NCI-H146 (cell line): ENCODE data around the gene SAP30BP.

Experiments
- DNase-seq: peaks from one replicate; lab custom pipeline; 2025; lab: John Stamatoyannopoulos, UW

Gene SAP30BP

DNA sequence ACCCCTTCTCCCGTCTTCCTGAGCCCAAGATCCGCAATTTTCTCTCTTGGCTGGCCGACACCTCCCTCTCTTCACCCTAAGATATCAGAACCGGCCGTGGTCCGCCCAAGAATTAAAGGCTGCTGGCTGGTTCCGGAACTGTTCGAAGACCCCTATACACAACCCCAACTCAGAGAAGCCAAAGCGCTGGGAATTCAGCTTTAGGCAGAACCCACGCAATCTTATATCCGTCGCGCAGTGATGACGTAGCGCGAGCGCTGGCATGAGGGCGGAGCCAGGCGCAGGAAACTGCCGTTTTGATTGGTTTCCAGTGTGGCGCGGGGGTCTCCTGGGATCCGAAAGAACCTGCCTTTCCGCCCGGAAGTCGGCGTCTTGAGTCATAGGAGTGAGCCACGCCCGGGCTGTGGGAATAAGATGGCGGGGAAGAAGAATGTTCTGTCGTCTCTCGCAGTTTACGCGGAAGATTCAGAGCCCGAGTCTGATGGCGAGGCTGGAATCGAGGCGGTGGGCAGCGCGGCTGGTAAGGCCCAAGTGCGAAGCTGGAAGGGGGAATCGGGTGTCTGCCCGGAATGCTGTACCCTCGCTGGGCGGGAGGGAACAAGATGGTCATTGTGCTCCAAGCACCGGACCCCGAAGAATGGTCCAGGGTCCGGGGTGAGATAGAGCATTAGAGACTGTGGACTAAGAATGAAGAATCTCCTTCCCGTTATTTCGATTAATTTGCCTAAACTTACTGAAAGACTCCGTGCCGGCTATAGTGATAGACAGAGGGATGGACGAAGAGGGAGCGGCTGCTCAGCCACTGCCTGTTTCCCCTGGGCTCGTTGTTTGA, at the start of gene SAP30BP, which contains the start of gene RECQL5:
Gene SAP30BP (plus strand): TSS at position 380 of the 832 bp plus-strand sequence. CDS start 35 bp downstream, at position 415.
Gene RECQL5 (minus strand): TSS at position 196 of the 832 bp plus-strand sequence. CDS start 597 bp downstream, outside the sequence.
- peak; percentile 97 for DNase-seq

DNA sequence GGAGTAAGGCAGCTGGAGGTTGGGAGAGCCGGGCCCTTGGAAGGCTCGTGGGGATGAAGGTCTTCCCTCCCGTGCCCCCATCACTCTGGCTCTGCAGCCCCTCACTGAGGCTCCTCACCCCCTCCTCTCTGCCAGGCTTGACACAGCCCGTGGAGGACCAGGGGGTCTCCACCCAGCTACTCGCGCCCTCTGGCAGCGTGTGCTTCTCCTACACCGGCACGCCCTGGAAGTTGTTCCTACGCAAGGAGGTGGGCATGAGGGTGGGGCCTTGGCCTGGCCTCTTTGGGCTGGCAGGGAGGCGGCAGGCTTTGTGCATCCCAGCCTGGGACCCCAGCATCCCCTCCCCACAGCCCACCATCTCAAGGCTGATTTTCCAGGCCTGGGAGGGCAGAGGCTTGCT, 49.5 kb upstream of the SAP30BP start:
- no peak for DNase-seq

DNA sequence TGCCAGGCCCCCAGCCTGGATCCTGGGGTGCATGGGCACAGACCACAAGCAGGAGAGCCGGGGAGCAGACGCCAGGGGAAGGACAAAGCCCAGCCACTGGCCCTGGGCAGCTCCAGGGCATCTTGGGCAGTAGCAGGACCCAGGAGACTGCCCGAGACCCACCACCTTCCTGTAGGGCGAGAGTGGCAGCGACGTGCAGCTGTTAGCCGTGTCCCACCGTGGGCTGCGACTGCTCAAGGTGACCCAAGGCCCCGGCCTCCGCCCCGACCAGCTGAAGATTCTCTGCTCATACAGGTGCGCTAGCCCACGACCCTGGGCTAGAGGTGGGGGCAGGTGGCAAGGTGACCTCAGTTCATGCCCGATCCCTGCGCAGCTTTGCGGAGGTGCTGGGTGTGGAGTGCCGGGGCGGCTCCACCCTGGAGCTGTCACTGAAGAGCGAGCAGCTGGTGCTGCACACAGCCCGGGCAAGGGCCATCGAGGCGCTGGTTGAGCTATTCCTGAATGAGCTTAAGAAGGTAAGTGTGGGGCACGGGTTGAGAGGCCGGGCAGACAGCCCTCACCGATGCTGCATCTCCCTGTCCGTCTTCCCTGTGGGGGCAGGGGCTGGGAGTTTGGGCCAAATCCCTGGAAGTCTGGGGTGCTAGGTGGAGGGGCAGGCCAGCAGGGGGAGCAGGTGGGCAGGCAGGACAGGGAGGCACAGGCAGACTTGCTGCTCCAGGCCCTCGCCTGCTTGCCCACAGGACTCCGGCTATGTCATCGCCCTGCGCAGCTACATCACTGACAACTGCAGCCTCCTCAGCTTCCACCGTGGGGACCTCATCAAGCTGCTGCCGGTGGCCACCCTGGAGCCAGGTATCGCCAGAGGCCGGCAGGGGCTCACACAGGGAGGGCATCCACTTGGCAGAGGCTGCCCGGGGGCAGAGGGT, 47.4 kb upstream of the SAP30BP start:
- DNase-seq = peak; percentile 65

DNA sequence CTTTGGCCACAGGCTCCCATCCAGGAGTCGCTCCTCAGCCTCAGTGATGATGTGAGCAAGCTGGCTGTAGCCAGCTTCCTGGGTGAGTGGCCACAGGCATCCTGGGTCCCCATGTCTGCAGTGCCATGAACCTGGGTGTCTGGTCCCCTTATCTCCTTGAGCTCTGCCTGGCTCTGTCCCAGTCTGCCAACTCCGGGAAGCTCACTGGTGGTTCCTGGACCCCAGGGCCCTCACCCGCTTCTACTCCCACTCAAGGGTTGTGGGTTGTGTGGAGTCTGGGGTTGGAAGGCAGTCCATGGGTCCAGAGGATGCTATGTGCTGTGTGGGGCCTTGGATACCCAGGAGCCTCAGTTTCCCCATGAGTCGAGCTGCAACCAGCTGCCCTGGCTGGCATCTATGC, 45.6 kb upstream of the SAP30BP start:
- DNase-seq = no peak

DNA sequence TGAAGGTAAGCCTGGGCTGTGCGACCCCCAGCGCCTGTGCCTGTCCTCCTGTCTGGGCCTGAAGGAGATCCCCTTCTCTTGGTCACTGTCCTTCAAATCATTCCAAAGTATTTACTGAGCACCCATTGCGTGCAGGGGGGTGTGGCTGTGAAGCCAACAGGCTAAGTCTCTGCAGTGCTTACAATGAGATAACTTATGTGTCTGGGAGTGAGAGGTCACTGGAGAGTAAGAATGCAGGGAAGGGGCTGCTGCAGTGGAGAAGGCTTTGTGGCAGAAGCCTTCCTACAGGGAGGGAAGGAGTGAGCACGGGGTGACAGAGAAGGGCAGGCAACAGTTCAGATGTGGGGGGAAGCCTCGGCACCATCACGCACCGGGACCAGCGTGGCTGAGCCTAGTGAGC, 45.1 kb upstream of the SAP30BP start:
- no peak for DNase-seq

DNA sequence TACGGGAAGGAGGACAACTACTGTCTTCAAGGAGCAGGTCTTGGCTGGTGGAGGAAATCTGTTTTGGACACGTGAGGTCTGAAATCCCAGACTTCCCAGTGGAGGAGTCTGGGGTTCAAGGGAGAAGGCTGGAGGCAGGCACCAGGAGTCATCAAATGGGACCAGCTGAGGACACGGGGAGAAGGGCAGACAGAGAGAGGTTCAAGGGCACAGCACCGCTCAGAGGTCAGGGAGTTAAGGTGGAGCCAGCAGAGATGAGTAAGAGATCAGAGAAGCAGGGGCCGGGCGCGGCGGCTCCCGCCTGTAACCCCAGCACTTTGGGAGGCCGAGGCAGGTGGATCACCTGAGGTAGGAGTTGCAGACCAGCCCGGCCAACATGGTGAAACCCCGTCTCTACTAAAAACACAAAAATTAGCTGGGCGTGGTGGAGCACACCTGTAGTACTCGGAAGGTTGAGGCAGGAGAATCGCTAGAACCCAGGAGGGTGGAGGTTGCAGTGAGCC, 44.3 kb upstream of the SAP30BP start:
- DNase-seq = no peak

DNA sequence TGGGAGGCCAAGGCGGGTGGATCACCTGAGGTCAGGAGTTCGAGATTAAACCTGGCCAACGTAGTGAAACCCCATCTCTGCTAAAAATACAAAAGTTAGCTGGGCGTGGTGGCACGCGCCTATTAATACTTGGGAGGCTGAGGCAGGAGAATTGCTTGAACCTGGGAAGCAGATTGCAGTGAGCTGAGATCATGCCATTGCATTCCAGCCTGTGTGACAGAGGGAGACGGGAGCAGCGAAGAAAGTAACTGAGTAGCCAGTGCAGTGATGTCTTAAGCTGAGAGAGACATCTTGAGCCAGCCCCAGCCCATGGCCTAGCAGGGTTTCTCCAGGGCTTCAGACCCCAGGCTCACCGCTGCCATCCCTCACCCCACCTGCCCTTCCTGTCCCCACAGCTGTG, 43.8 kb upstream of the SAP30BP start:
- no peak for DNase-seq

DNA sequence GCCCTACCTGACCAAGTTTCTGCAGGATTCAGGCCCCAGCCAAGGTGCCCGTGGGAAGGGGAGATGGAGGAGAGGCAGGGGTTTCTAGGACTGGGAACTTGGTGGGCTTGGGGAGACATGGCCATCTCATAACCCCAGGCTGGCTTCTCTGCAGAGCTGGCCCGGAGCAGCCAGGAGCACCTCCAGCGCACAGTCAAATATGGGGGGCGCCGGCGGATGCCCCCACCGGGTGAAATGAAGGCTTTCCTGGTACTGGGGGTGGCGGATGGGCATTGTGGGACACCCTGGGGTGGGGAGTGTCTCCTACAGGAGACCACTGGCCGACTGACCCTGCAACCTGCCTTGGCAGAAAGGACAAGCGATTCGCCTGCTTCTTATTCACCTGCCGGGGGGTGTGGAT, 43.1 kb upstream of the SAP30BP start:
- DNase-seq = no peak

DNA sequence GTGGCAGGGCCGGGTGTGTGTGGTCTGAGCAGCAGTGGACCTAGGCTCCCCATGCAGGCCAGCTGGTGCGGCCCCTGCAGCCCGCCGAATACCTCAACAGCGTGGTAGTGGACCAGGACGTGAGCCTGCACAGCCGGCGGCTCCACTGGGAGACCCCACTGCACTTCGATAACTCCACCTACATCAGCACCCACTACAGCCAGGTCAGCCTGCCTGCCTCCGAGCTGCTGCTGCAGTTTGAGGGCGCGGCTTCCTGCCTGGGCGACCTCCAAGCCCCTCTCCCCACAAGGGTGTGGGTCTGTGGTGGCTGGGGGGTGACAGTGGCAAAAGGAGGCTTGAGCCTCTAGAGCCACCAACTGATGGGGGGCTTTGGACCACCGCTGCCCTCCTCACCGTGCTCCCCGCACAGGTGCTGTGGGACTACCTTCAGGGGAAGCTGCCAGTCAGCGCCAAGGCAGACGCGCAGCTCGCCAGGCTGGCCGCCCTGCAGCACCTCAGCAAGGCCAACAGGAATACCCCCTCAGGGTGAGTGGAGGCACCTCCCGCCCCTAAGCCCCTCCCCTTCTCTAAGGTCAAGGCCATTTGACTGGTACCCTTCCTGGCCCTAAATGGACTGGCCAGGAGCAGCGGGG, 42.3 kb upstream of the SAP30BP start:
- DNase-seq = no peak

DNA sequence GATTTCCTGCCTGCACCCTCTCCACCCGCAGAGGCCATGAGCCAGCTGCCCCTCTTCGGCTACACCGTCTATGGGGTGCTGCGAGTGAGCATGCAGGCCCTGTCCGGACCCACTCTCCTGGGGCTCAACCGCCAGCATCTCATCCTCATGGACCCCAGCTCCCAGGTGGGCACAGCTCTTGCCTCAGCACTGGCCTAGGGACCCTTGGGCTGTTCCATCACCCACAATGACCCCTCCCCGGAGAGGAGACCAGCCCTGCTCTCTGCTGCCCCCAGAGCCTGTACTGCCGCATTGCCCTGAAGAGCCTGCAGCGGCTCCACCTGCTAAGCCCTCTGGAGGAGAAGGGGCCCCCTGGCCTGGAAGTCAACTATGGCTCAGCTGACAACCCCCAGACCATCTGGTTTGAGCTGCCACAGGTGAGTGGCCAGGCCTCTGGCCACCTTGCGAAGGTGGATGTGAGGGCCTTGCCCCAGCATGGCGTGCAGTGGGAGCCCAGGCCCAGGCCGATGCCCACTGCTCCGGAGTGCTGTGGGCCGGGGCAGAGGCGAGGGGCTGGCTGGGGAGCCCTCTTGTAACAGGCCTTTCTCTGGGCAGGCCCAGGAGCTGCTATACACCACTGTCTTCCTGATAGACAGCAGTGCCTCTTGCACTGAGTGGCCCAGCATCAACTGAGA, 41.2 kb upstream of the SAP30BP start:
- no peak for DNase-seq

DNA sequence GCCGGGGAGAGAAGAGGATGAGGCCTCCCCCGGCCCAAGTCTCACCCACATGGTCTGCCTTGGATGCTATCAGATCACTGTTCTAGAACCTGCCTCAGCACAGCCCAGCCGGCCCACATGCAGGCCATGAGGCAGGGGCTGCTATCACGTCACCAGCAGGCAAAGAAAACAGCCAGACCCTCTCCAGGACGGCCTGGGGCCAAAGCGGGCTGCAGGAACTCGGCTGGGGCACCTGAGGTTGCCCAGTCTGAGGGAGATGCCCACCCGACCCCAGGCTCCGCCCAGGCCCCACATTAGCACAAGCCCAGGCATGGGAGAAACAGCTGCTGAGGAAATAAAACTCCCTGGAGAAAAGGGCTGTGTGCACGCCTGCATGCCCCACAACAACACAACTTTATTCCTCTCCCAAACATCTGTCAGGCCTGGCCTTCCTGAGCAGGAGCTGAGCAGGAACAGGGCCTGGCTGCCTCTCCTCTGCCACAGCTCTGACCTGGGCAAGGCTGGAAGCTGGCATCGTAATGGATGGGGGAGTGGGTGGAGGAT, 40.6 kb upstream of the SAP30BP start:
- DNase-seq = no peak

DNA sequence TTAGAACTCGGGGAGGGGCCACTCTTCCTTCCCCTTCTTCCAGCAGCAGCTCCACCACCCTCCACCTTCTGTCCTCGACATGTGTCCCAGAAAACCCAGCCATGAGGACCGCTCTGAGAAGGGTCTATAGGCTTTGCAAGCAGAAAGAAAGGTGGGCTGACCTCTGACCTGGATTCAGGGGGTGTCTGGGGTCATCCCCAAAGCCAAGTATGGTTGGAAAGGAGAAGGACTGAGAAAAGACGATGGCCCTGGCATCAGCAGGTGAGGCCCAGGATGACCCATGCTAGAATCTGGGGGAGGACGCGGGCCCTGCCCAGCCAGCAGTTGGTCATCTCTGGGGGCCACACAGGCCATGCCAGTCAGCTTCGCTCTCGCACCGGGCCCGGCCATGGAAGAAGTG, 40.0 kb upstream of the SAP30BP start:
- no peak for DNase-seq

DNA sequence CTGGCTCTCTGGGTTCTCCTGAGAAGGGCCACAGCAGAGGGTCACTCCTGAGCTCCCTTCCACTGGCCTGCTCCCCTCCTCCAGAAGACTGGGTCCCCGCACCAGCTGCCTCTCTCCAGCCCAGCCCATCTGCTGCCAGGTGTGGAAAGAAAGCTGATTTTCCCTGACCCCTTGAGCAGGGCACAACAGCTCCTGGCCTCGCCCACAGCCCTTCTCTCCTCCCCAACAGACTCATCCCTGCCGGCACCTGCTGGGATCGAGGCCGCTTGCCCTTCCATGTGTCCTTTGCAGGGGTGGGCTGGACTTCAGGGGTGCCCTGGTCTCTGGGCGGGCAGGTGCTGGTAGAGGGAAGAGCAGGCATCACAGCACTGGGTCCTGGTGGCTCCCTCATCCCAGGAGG, 38.7 kb upstream of the SAP30BP start:
- no peak for DNase-seq

DNA sequence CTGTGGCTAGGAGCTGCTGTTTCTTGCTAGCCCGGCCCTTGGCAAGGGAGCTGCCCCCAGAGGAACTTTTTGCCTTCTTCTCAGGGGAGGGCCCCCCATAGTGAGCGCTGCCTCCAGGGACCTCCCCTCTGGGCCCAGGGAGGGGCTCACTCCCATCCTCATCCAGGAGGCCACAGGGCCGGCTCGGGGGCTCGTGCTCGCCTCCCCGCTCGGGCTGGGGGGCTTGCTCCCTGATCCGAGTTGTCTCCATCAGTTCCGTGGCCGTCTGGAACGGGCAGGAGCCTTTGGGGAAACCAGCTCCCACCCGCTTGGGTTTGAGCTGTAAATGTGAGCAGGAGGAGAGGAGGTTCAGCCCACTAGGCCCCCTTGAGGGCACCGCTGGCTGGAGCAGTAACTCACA, 38.0 kb upstream of the SAP30BP start:
- DNase-seq = no peak

DNA sequence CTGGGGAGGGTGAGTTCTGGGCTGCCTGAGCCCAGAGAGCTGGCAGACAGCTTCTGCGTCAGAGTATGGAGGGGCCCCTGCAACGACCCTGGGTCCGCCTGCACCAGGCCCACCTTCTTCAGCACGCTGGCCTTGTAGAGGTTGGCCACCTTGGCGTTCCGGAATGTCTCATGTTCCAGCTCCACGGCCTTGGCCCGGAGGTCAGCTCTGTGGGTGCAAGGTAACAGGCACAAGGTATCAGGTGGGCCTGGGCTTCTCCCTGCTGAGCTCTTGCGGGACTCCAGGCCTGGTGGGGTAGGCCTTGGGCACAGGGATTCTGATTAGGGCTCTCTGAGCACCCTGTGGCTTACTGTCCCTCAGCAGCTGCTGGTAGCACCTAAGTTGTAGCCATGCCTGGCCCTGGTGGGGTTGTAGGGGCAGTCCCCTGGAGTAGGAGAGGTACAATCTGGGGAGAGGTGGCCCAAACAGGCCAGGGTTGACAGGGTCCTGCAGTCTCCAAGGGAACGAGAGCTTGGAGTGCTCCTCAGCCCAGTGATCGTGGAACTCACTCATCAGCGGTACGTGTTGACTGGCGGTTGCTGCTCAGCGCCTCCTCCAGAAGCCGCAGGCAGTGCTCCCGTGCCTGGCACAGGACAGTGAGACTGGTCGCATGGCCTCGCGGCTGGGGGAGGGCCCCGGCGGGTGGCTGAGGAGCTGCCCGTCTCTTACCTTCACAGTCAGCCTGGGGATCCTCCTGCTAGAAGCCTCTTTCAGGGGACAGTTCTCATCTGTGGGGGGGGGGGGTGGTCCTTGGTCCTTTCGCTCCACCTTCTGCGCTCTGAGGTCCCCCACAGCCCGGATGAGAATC, 36.8 kb upstream of the SAP30BP start:
- DNase-seq = no peak

DNA sequence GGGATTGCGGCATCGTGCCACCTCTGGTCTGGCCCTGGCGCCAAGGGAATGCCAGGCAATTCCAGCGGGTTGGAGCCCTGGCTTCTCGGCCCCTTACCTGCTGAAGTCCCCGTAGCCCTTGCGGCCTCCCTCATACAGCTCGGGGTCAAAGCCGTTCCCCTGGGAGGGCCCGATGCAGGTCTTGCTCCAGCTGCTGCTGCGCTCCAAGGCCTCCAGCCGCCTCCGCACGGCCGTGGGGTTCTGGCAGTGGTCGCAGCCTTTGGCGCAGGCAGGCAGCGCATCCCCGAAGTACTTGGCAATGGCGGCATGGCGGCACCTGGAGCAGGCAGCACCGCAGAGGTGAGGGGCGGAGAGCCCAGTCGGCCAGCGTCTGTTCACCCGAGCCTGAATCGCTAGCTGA, 35.8 kb upstream of the SAP30BP start:
- DNase-seq = no peak

DNA sequence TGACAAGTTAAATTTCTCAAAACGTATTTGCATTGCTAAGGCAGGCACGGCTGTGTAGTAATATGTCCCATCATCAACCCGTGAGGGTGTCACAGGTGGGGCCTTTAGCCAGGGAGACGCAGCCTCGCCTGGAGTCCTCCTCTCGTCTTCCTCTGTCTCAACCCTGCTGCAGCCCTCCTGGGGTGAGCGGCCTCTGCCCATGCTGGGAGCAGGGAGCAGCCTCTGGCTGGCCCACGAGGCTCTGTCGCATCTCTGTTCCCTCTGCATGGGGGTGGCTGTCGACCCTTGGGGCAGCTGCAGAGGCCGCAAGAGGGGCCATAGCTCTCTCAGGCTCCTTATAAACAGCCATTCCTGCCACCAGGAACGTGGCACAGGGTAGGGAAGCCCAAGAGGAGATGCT, 34.7 kb upstream of the SAP30BP start:
- no peak for DNase-seq

DNA sequence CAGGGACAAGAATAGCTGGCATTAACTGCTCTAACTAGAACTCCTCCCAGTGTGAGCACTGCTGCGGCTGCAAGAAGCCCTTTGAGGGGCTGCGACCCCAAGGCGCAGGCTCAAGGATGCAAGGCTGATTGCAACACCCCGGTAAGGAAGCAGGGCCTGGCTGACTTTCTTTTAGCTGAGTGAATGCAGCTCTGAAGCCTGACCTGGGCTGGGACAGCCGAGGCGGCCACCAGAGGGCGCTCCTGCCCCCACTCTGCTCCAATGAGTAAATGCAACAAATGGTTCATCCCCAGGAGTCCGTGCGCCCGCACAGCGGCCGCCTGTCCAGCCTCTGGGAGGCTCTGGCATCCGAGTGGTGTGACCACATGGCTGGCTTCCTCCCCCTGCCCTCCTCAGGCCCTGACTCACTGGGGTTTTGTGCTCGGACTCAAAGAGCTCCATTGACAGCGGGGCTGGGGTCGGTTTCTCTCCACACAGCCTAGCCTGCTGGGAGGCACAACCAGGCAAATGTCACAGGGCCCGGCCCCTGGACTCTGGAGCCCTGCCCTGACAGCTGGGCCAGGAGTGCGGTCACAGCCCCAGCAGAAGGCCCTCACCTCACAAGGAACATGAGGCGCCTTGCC, 34.2 kb upstream of the SAP30BP start, which contains the start of gene SMIM5:
Gene SMIM5 (plus strand): TSS at position 572 of the 623 bp plus-strand sequence. CDS start 6,768 bp downstream, outside the sequence.
- peak; percentile 63 for DNase-seq

DNA sequence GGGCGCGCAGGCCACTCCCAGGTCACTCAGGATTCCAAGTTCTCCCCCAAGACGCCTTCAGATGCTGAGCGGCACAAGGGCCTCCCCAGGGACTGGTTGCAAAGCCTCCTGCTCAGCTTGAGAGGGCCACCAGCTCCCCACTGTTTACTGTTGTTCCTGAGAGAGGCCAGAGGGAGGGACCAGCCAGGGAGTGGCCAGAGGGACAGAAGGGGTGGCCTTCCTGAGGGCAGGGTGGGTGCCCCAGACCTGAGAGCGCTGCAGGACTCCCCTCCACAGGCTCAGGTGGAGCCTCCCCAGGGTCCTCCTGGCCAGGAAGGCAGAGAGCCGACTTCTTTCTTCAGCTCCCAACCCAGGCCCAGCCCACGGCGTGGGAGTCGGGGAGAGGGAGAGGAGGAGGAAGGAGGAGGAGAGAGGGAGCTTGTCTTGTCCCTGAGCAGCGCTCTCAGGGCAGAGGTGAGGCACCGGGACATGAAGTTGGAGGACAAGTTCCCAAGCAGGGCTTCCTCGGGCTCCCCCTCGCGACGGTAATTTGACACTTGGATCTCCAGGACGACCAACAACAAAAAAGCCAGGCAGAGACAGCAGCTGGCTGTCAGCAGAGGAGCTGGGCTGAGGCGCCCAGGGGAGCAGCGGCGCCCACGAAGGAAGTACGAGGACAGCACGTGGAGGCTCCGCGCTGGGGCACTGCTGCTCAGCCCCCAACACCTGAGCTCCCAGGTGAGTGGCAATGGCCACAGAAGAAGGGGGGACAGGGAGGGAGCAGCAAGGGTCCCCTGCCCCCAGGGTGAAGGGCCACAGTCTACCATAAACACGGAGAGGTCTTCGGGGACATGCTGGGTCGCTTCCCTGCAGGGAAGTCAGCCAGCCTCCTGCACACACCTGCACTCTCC, 33.4 kb upstream of the SAP30BP start:
- peak; percentile 92 for DNase-seq
